ENCODE data around the gene MROH2A. TPM values are rescaled to one million over a fixed set of nuclear protein-coding genes. Genes with fewer than 3 reads are reported as not detected.

Gene MROH2A
- total RNA-seq, 4 donors from 2014 or later: not detected

DNA sequence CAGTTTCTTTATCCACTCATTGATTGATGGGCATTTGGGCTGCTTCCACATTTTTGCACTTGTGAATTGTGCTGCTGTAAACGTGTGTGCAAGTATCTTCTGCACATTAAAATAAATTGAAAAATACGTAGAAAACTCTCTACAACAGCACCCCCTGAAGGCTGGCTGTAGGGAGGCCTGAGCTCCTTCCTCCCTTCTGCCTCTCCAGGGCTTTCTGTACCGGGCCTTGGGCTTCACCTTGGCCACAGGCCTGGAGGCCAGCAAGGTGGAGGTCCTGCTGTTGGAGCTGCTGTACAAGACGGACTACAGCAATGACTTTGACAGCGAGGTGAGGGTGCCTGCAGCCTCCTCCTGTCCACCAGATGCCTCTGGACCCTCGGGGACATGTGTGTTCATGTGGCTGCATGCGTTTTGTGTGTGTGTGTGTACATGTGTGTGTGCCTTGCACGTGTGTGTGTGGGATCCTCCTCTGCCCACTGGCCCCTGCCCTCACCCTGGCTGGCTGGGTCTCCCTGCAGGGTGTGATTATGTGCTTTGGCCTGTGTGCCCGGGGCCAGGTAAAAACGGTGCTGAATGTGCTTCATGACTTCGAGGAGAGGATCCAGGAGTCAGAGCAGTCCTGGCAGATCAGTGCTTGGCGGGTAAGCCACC, 29.2 kb downstream of the MROH2A start:
- TF ChIP-seq CTCF (IDR thresholded peaks at IDR 0.05; ENCODE audit: low read depth): no peak

- TF ChIP-seq CTCF (IDR thresholded peaks at IDR 0.05; ENCODE audit: low read depth): no peak
These were observed 30.1 kb downstream of the MROH2A start for GRCh38 chr2:233807966-233808935.

DNA sequence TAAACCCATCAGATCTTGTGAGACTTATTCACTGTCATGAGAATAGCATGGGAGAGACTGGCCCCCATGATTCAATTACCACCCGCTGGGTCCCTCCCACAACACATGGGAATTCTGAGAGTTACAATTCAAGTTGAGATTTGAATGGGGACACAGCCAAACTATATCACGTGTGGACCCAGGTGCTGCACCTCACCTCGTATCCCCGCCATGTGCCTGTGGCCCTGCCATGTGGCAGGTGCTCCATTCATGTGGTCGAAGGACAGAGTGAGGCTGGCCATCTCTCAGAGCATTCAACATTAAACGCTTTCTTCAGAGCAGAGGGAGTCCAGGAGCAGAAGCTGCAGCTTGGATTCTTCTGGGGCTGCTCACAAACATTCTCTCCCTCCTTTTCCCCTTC, 32.3 kb downstream of the MROH2A start:
- no peak for TF ChIP-seq CTCF (IDR thresholded peaks at IDR 0.05; ENCODE audit: low read depth)

GRCh38 chr2:233811087-233811486, 33.0 kb downstream of the MROH2A start:
- TF ChIP-seq CTCF (IDR thresholded peaks at IDR 0.05; ENCODE audit: low read depth): no peak

- TF ChIP-seq CTCF (IDR thresholded peaks at IDR 0.05; ENCODE audit: low read depth): no peak
These were observed 33.6 kb downstream of the MROH2A start for GRCh38 chr2:233811732-233812131.

DNA sequence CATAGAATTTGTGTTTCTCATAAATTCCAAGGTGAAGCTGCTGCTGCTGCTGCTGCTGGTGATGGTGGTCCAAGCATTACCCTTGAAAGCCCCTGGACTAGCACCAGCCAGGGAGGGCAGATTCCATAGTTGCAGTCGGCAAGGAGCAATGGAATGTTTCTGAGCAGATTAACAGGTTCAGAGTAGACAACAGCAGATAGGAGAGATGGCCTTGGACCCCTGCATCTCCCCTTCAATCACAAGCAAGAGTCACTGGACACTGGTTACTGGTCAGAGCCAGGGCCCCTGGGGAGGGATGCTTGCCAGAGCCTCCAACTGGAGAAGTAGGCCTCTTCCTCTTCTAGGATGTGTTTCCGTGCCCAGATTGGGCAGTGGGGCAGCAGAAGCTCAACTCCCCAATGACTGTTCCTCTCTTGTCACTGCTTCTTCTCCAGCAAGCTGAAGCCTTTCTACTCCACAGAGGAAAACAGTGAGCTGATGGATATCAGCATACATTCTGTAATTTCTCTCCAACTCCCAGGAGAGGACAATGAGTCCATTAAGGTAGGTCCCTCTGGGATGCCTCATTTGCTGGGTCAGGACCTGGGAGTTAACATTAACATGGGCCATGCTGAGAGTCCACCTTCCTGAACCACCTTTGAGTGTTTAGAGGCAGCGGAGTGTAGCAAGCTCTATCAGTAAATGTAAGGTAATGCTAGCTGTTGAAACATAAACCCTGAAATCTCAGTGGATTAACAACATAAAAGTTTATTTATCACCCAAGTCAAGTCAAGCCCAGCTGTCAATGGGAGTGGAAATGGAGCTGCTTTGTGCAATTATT, 35.3 kb downstream of the MROH2A start:
- no peak for TF ChIP-seq CTCF (IDR thresholded peaks at IDR 0.05; ENCODE audit: low read depth)
